Fibroblast of villous mesenchyme (primary cell): ENCODE data around the gene TCAIM. TPM values are rescaled to one million over a fixed set of nuclear protein-coding genes. Genes with fewer than 3 reads are reported as not detected.
A peak's percentile ranks its signal among the peaks of the same experiment; 100 is the strongest.

ENCODE experiments used
- DNase-seq: peaks from one replicate; pipeline ENCODE4 v3.0.0-alpha.2; 2010; ENCODE audit warnings: low read depth
- H3K4me3 ChIP-seq: 2 replicates; pipeline ENCODE4 v1.5.1; 2011; ENCODE audit warnings: low read depth, mild to moderate bottlenecking, low read length
- CTCF ChIP-seq: IDR thresholded peaks from 2 replicates; pipeline ENCODE4 v1.5.1; 2012; ENCODE audit warnings: low read depth, mild to moderate bottlenecking, low read length; ENCODE audit not compliant: insufficient read depth
- total RNA-seq: library from RNA; depleted of rRNA; stranded (reverse); fragments of >200 nt; gene quantifications from 2 replicates; pipeline ENCODE4 v1.2.3, GENCODE V29; 2012

TCAIM gene
- total RNA-seq, 1 donor = 37.6 TPM

- TF ChIP-seq CTCF = no peak
- H3K4me3 ChIP-seq = no peak overlapping the region
- DNase-seq = no peak
Observed at GRCh38 chr3:44309500-44309899, 29.1 kb upstream of the TCAIM start.

GRCh38 chr3:44318891-44319311 lies 19.7 kb upstream of the TCAIM start:
- TF ChIP-seq CTCF = no peak
- no peak overlapping the region for H3K4me3 ChIP-seq

GRCh38 chr3:44321335-44321734 lies 17.2 kb upstream of the TCAIM start:
- TF ChIP-seq CTCF = no peak
- no peak overlapping the region for H3K4me3 ChIP-seq
- DNase-seq = no peak

More at GRCh38 chr3:44318891-44319311, 19.7 kb upstream of the TCAIM start:
- no peak for DNase-seq

- peak; percentile 88 for TF ChIP-seq CTCF
- H3K4me3 ChIP-seq = no peak overlapping the region
- peak; percentile 79 for DNase-seq
Observed at GRCh38 chr3:44323341-44323955, 15.1 kb upstream of the TCAIM start.

- no peak overlapping the region for H3K4me3 ChIP-seq
- TF ChIP-seq CTCF = no peak
- DNase-seq = no peak
Observed at GRCh38 chr3:44324584-44324983, 14.0 kb upstream of the TCAIM start.

- H3K4me3 ChIP-seq = no peak overlapping the region
- no peak for TF ChIP-seq CTCF
- peak; percentile 43 for DNase-seq
Observed at GRCh38 chr3:44326019-44326418, 12.5 kb upstream of the TCAIM start.

GRCh38 chr3:44326515-44326914 lies 12.1 kb upstream of the TCAIM start:
- TF ChIP-seq CTCF = no peak
- no peak overlapping the region for H3K4me3 ChIP-seq
- no peak for DNase-seq
